H1 (cell line): Measurements from ENCODE around the gene CTNNBL1.

ENCODE experiments used
- ATF3 ChIP-seq: IDR thresholded peaks from 2 replicates; pipeline ENCODE4 v1.6.1; 2011; ENCODE audit warnings: low read depth, mild to moderate bottlenecking, low read length; ENCODE audit not compliant: insufficient read depth
- CEBPB ChIP-seq: IDR thresholded peaks from 2 replicates; pipeline ENCODE4 v1.6.1; 2012; ENCODE audit warnings: low read depth, low read length
- CTCF ChIP-seq, 3 experiments: IDR thresholded peaks; 1 replicate in 2 of 3; 2 replicates in 1 of 3; pipeline versions ENCODE4 v1.5.1 to v1.6.1; 2011; ENCODE audit warnings: low read length in 3 of 3, mild to moderate bottlenecking in 3 of 3, inconsistent platforms in 2 of 3, low read depth in 1 of 3, moderate library complexity in 1 of 3; ENCODE audit not compliant: insufficient read depth in 1 of 3; ENCODE audit errors: control extremely low read depth in 1 of 3
- EP300 ChIP-seq, 2 experiments: IDR thresholded peaks; 1 replicate in 1 of 2; 2 replicates in 1 of 2; pipeline ENCODE4 v1.6.1; 2011 to 2012; ENCODE audit warnings: low read depth in 2 of 2, low read length in 2 of 2, mild to moderate bottlenecking in 2 of 2, borderline replicate concordance in 1 of 2, inconsistent platforms in 1 of 2, moderate library complexity in 1 of 2
- MAX ChIP-seq: IDR thresholded peaks from 2 replicates; pipeline ENCODE4 v1.6.1; 2012; ENCODE audit warnings: inconsistent platforms
- RAD21 ChIP-seq, 2 experiments: IDR thresholded peaks in 1 of 2; conservative IDR thresholded peaks in 1 of 2; 2 replicates each; pipeline ENCODE4 v1.6.1; 2011; ENCODE audit warnings: low read depth in 2 of 2, low read length in 2 of 2, improper control_type of control experiment in 1 of 2, inconsistent platforms in 1 of 2, mild to moderate bottlenecking in 1 of 2, moderate library complexity in 1 of 2
- RXRA ChIP-seq: IDR thresholded peaks from 2 replicates; pipeline ENCODE4 v1.6.1; 2011; ENCODE audit warnings: low read depth, mild to moderate bottlenecking, low read length, moderate library complexity; ENCODE audit not compliant: insufficient read depth
- SP1 ChIP-seq: IDR thresholded peaks from 2 replicates; pipeline ENCODE4 v1.6.1; 2011; ENCODE audit warnings: low read depth, low read length
- USF2 ChIP-seq: IDR thresholded peaks from 2 replicates; pipeline ENCODE4 v1.6.1; 2011; ENCODE audit warnings: low read length, improper control_type of control experiment

- TF ChIP-seq CEBPB (no peak), MAX (no peak), RXRA (no peak), CTCF (IDR thresholded peaks at IDR 0.05; ENCODE audit: control extremely low read depth in 1 of 3, insufficient read depth in 1 of 3, low read depth in 1 of 3, low read length in 3 of 3) (no peak), EP300 (IDR thresholded peaks at IDR 0.05; ENCODE audit: borderline replicate concordance in 1 of 2, low read depth in 2 of 2, low read length in 2 of 2) (no peak), ATF3 (no peak), SP1 (no peak), USF2 (no peak), RAD21 (IDR thresholded peaks at IDR 0.05 in 1 of 2, conservative IDR thresholded peaks at IDR 0.05 in 1 of 2; ENCODE audit: low read depth in 2 of 2, low read length in 2 of 2) (no peak)
Measured at GRCh38 chr20:37877832-37878772, 184.3 kb downstream of the CTNNBL1 start.
